ENCODE measurements around the gene CACNA1H. TPM values are rescaled to one million over a fixed set of nuclear protein-coding genes. Genes with fewer than 3 reads are reported as not detected.

CACNA1H gene
- total and polyA plus RNA-seq, 9 of the 15 experiments (the other 6 are each of a cell fraction or from before 2014, with no cell fraction given), result 0.10 to 0.18 TPM; not detected in 7

DNA sequence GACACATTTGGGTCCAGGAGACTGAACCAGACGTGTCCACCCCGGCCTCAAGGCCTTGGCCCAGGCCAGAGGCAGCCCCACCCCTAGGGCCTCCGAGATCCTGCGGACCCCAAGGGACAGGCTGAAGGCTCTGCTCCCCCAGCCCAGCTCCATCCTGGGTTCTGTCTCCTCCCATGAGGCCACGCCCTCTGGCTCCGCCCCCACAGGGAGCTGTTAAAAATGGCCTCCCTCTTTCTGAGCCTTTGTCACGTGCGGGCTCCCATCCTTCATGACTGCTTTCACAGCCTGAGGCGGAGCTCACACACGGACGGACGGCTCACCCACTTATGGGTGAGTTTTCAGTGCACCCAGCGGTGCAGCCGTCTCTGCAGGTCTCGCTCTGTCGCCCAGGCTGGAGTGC lies 6.5 kb upstream of the CACNA1H start (continued):
- TF ChIP-seq ZNF589 (CRISPR knock-in tag; IDR thresholded peaks at IDR 0.05; ENCODE audit: low read depth) (no peak), STAT5B (CRISPR knock-in tag; IDR thresholded peaks at IDR 0.05) (no peak), FOXA1 (IDR thresholded peaks at IDR 0.05; ENCODE audit: borderline replicate concordance) (no peak), RAD51 (IDR thresholded peaks at IDR 0.05; ENCODE audit: borderline replicate concordance, low read depth) (peak; percentile 47; the same call in 1 of the 2 replicates), ZNF41 (CRISPR knock-in tag; conservative IDR thresholded peaks at IDR 0.05) (no peak), ZNF57 (CRISPR knock-in tag; IDR thresholded peaks at IDR 0.05) (no peak), CREB1 (IDR thresholded peaks at IDR 0.05) (no peak), CREB1 (CRISPR knock-in tag; IDR thresholded peaks at IDR 0.05) (no peak), BHLHE40 (IDR thresholded peaks at IDR 0.05; ENCODE audit: low read length) (peak; percentile 81), USF2 (CRISPR knock-in tag; IDR thresholded peaks at IDR 0.05) (peak; percentile 75), HEY1 (CRISPR knock-in tag; IDR thresholded peaks at IDR 0.05; ENCODE audit: borderline replicate concordance) (no peak), USF1 (CRISPR knock-in tag; IDR thresholded peaks at IDR 0.05) (peak; percentile 88), ZNF134 (CRISPR knock-in tag; conservative IDR thresholded peaks at IDR 0.05) (no peak), YY1 (IDR thresholded peaks at IDR 0.05; ENCODE audit: borderline replicate concordance in 1 of 3, control insufficient read depth in 1 of 3, extremely low read depth in 1 of 3, insufficient read depth in 3 of 3, insufficient read length in 1 of 3, insufficient replicate concordance in 2 of 3, low read depth in 1 of 3, low read length in 2 of 3) (peak in 2 of 3 experiments; percentile 49 to 73)
- TF ChIP-seq, protein P1, sequence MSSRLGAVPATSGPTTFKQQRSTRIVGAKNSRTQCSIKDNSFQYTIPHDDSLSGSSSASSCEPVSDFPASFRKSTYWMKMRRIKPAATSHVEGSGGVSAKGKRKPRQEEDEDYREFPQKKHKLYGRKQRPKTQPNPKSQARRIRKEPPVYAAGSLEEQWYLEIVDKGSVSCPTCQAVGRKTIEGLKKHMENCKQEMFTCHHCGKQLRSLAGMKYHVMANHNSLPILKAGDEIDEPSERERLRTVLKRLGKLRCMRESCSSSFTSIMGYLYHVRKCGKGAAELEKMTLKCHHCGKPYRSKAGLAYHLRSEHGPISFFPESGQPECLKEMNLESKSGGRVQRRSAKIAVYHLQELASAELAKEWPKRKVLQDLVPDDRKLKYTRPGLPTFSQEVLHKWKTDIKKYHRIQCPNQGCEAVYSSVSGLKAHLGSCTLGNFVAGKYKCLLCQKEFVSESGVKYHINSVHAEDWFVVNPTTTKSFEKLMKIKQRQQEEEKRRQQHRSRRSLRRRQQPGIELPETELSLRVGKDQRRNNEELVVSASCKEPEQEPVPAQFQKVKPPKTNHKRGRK (tag; IDR thresholded peaks at IDR 0.05), result no peak
- TF ChIP-seq, protein P2, sequence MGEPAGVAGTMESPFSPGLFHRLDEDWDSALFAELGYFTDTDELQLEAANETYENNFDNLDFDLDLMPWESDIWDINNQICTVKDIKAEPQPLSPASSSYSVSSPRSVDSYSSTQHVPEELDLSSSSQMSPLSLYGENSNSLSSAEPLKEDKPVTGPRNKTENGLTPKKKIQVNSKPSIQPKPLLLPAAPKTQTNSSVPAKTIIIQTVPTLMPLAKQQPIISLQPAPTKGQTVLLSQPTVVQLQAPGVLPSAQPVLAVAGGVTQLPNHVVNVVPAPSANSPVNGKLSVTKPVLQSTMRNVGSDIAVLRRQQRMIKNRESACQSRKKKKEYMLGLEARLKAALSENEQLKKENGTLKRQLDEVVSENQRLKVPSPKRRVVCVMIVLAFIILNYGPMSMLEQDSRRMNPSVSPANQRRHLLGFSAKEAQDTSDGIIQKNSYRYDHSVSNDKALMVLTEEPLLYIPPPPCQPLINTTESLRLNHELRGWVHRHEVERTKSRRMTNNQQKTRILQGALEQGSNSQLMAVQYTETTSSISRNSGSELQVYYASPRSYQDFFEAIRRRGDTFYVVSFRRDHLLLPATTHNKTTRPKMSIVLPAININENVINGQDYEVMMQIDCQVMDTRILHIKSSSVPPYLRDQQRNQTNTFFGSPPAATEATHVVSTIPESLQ (CRISPR knock-in tag; IDR thresholded peaks at IDR 0.05), result no peak

All from K562 (cell line).